Epithelial cell of prostate (primary cell): ENCODE measurements around the gene CEP72.
"Not testable (repeated sequence)": the region's sequence is repeated elsewhere in the genome, so short reads cannot be mapped to it uniquely, and the experiment has no call there.

Source experiments
- DNase-seq: peaks from one replicate; pipeline ENCODE4 v3.0.0-alpha.2; 2011; ENCODE audit warnings: low read depth, low spot score
- H3K27ac ChIP-seq: fragments of 450-650 bp; 2 replicates; pipeline ENCODE4 v1.5.1; 2017; ENCODE audit warnings: mild to moderate bottlenecking

Gene CEP72

GRCh38 chr5:611731-612486 lies at the start of gene CEP72:
TSS of gene CEP72 (plus strand) at chr5:612340. CDS start at chr5:612362, 22 bp downstream.
- peak within 1 kb of the TSS; percentile 30 for H3K27ac ChIP-seq
- peak; percentile 20 for DNase-seq

GRCh38 chr5:565782-566440 lies 46.2 kb upstream of the CEP72 start:
- DNase-seq, result no peak

GRCh38 chr5:566636-567309 lies 45.4 kb upstream of the CEP72 start:
- no peak overlapping the region for H3K27ac ChIP-seq
- no peak for DNase-seq

More at GRCh38 chr5:565782-566440, 46.2 kb upstream of the CEP72 start:
- no peak overlapping the region for H3K27ac ChIP-seq

GRCh38 chr5:567664-568060 lies 44.5 kb upstream of the CEP72 start:
- no peak for DNase-seq
- no peak overlapping the region for H3K27ac ChIP-seq

- no peak overlapping the region for H3K27ac ChIP-seq
- DNase-seq, result no peak
Observed at GRCh38 chr5:568061-568781, 43.9 kb upstream of the CEP72 start.

- H3K27ac ChIP-seq, result no peak overlapping the region
- no peak for DNase-seq
Observed at GRCh38 chr5:568809-569208, 43.3 kb upstream of the CEP72 start.

GRCh38 chr5:569358-569867 lies 42.7 kb upstream of the CEP72 start:
- no peak overlapping the region for H3K27ac ChIP-seq
- no peak for DNase-seq

GRCh38 chr5:569868-570361 lies 42.2 kb upstream of the CEP72 start:
- H3K27ac ChIP-seq, result no peak overlapping the region
- DNase-seq, result no peak

GRCh38 chr5:570446-570845 lies 41.7 kb upstream of the CEP72 start:
- H3K27ac ChIP-seq, result no peak overlapping the region
- no peak for DNase-seq

GRCh38 chr5:570886-571285 lies 41.3 kb upstream of the CEP72 start:
- H3K27ac ChIP-seq, result no peak overlapping the region
- DNase-seq, result no peak

- H3K27ac ChIP-seq, result no peak overlapping the region
- no peak for DNase-seq
Observed at GRCh38 chr5:571791-572190, 40.3 kb upstream of the CEP72 start.

- H3K27ac ChIP-seq, result no peak overlapping the region
- no peak for DNase-seq
Observed at GRCh38 chr5:572398-573019, 39.6 kb upstream of the CEP72 start.

GRCh38 chr5:573206-573605 lies 38.9 kb upstream of the CEP72 start:
- DNase-seq, result no peak
- H3K27ac ChIP-seq, result no peak overlapping the region

- no peak for DNase-seq
- no peak overlapping the region for H3K27ac ChIP-seq
Observed at GRCh38 chr5:573976-574375, 38.2 kb upstream of the CEP72 start.

GRCh38 chr5:574906-575305 lies 37.2 kb upstream of the CEP72 start:
- DNase-seq, result no peak
- no peak overlapping the region for H3K27ac ChIP-seq

GRCh38 chr5:575636-576035 lies 36.5 kb upstream of the CEP72 start:
- no peak for DNase-seq
- H3K27ac ChIP-seq, result no peak overlapping the region

GRCh38 chr5:577214-577613 lies 34.9 kb upstream of the CEP72 start:
- H3K27ac ChIP-seq, DNase-seq: not testable (repeated sequence)

- DNase-seq, result no peak
- no peak overlapping the region for H3K27ac ChIP-seq
Observed at GRCh38 chr5:577800-578199, 34.3 kb upstream of the CEP72 start.

GRCh38 chr5:579211-579610 lies 32.9 kb upstream of the CEP72 start:
- DNase-seq, result no peak
- no peak overlapping the region for H3K27ac ChIP-seq
